SIG-M5 (cell line): ENCODE data around the gene PAX6.

ENCODE experiments used
- DNase-seq: peaks from one replicate; lab custom pipeline; 2025; lab: John Stamatoyannopoulos, UW

PAX6 gene

GRCh38 chr11:31798057-31798553 lies 13.0 kb downstream of the PAX6 start:
- no peak for DNase-seq

GRCh38 chr11:31797190-31798056 lies 13.7 kb downstream of the PAX6 start:
- DNase-seq: no peak

GRCh38 chr11:31796499-31797189 lies 14.5 kb downstream of the PAX6 start:
- DNase-seq: no peak

- no peak for DNase-seq
These were observed 15.2 kb downstream of the PAX6 start for GRCh38 chr11:31795706-31796498.

- no peak for DNase-seq
These were observed 16.6 kb downstream of the PAX6 start for GRCh38 chr11:31794548-31794947.

GRCh38 chr11:31793264-31793663 lies 17.9 kb downstream of the PAX6 start:
- no peak for DNase-seq

- DNase-seq: no peak
These were observed 18.7 kb downstream of the PAX6 start for GRCh38 chr11:31792456-31792855.

- no peak for DNase-seq
These were observed 19.1 kb downstream of the PAX6 start for GRCh38 chr11:31792036-31792435.

- no peak for DNase-seq
These were observed 20.5 kb downstream of the PAX6 start for GRCh38 chr11:31790649-31791048.

GRCh38 chr11:31788085-31788484 lies 23.0 kb downstream of the PAX6 start:
- no peak for DNase-seq

GRCh38 chr11:31786996-31787685 lies 24.0 kb downstream of the PAX6 start:
- no peak for DNase-seq

GRCh38 chr11:31784611-31785010 lies 26.5 kb downstream of the PAX6 start:
- DNase-seq: no peak

- DNase-seq: no peak
These were observed 27.9 kb downstream of the PAX6 start for GRCh38 chr11:31783252-31783651.

- DNase-seq: no peak
These were observed 28.9 kb downstream of the PAX6 start for GRCh38 chr11:31782257-31782656.

GRCh38 chr11:31780480-31780971 lies 30.6 kb downstream of the PAX6 start:
- DNase-seq: no peak

- no peak for DNase-seq
These were observed 31.0 kb downstream of the PAX6 start for GRCh38 chr11:31780078-31780477.

- no peak for DNase-seq
These were observed 31.7 kb downstream of the PAX6 start for GRCh38 chr11:31779374-31779791.

- DNase-seq: no peak
These were observed 38.7 kb downstream of the PAX6 start for GRCh38 chr11:31772412-31772811.

GRCh38 chr11:31770011-31770700 lies 41.0 kb downstream of the PAX6 start:
- DNase-seq: no peak

GRCh38 chr11:31768749-31769640 lies 42.1 kb downstream of the PAX6 start:
- no peak for DNase-seq
